ENCODE data around the gene NPAS2. TPM values are rescaled to one million over a fixed set of nuclear protein-coding genes. Genes with fewer than 3 reads are reported as not detected.
A peak's percentile ranks its signal among the peaks of the same experiment; 100 is the strongest.

NPAS2 gene
- total RNA-seq, 1 donor from 2014 or later: 39.4 TPM

DNA sequence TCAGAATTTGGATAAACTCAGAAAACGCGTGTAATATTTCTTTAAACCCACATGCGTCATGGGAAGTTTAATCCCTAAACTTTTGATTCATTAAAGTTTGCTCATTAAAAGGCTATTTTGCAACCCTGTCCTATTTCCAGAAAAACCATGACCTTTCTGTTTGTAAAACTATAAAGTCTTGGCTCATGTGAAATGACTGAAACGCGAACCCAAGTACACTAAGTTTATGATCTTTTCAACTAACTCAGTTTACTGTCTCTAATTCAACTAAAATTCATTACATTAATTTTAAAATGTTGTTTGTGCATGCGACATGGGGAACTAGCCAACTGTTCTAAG, 178.3 kb downstream of the NPAS2 start:
- Mint-ChIP-seq H3K4me3 (no peak overlapping the region), H3K4me1 (peaks cover 11% of the 10 kb centered on the region), H3K9me3 (peaks cover 6% of the 10 kb centered on the region), H3K27me3 (ENCODE audit: insufficient read depth, low read depth) (peaks cover 2% of the 10 kb centered on the region), H3K36me3 (peaks cover 7% of the 10 kb centered on the region), H3K27ac (no peak overlapping the region)
- Histone ChIP-seq H3K27ac (no peak overlapping the region), H3K9ac (no peak overlapping the region), H3K4me1 (no peaks in the 10 kb centered on the region), H3F3A (ENCODE audit: low read depth) (peaks cover 6% of the 10 kb centered on the region), H3K9me3 (ENCODE audit: low read depth) (no peaks in the 10 kb centered on the region), H2AFZ (replicated peaks) (no peak overlapping the region), H3K79me2 (ENCODE audit: low read depth) (peaks cover 12% of the 10 kb centered on the region), H3K36me3 (peaks cover 2% of the 10 kb centered on the region), H3K4me3 (no peak overlapping the region), H4K20me1 (ENCODE audit: low read depth) (peaks cover 7% of the 10 kb centered on the region), H3K4me2 (no peak overlapping the region), H3K27me3 (peaks cover 8% of the 10 kb centered on the region)
- no peak for DNase-seq (ENCODE audit: low spot score)
- TF ChIP-seq EZH2phosphoT487 (IDR thresholded peaks at IDR 0.05) (no peak), EZH2 (IDR thresholded peaks at IDR 0.05) (no peak)
- TF ChIP-seq, protein P1, sequence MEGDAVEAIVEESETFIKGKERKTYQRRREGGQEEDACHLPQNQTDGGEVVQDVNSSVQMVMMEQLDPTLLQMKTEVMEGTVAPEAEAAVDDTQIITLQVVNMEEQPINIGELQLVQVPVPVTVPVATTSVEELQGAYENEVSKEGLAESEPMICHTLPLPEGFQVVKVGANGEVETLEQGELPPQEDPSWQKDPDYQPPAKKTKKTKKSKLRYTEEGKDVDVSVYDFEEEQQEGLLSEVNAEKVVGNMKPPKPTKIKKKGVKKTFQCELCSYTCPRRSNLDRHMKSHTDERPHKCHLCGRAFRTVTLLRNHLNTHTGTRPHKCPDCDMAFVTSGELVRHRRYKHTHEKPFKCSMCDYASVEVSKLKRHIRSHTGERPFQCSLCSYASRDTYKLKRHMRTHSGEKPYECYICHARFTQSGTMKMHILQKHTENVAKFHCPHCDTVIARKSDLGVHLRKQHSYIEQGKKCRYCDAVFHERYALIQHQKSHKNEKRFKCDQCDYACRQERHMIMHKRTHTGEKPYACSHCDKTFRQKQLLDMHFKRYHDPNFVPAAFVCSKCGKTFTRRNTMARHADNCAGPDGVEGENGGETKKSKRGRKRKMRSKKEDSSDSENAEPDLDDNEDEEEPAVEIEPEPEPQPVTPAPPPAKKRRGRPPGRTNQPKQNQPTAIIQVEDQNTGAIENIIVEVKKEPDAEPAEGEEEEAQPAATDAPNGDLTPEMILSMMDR (IDR thresholded peaks at IDR 0.05): no peak

DNA sequence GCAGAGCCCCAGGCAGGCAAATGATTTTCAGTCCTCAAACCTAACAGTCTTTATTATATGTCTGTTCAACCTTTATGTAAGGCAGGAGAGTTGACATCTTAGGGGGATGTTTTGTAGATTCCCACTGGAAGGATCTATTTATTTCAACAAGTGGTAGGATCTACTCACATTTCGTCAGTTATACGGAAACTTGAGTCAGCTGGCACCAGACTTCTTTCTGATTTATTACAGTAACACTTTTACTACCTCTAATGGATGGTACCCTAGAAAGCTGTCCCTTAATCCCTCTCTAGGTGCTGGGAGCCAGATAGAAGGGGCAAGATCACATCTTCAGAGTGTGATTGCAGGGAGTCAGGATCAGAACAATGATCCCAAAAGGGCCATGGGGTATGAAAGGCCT, 180.1 kb downstream of the NPAS2 start:
- Histone ChIP-seq H3K9ac (no peak overlapping the region), H4K20me1 (ENCODE audit: low read depth) (peaks cover 25% of the 10 kb centered on the region), H3F3A (ENCODE audit: low read depth) (peaks cover 24% of the 10 kb centered on the region), H3K9me3 (ENCODE audit: low read depth) (no peaks in the 10 kb centered on the region), H2AFZ (replicated peaks) (no peak overlapping the region), H3K27ac (no peak overlapping the region), H3K79me2 (ENCODE audit: low read depth) (peaks cover 30% of the 10 kb centered on the region), H3K4me3 (no peak overlapping the region), H3K27me3 (peaks cover 8% of the 10 kb centered on the region), H3K4me1 (peaks cover 11% of the 10 kb centered on the region), H3K36me3 (peaks cover 18% of the 10 kb centered on the region), H3K4me2 (no peak overlapping the region)
- DNase-seq (ENCODE audit: low spot score): no peak
- peaks cover 27% of the 10 kb centered on the region for H3K4me1 Mint-ChIP-seq
- H3K9me3 Mint-ChIP-seq: peaks cover 6% of the 10 kb centered on the region
- peaks cover 4% of the 10 kb centered on the region for H3K27me3 Mint-ChIP-seq (ENCODE audit: insufficient read depth, low read depth)
- H3K4me3 Mint-ChIP-seq: no peak overlapping the region
- TF ChIP-seq EZH2 (IDR thresholded peaks at IDR 0.05) (no peak), EZH2phosphoT487 (IDR thresholded peaks at IDR 0.05) (no peak)
- TF ChIP-seq, protein P1 (IDR thresholded peaks at IDR 0.05): no peak
- peaks cover 24% of the 10 kb centered on the region for H3K36me3 Mint-ChIP-seq
- peak overlapping the region; percentile 53 for H3K27ac Mint-ChIP-seq

DNA sequence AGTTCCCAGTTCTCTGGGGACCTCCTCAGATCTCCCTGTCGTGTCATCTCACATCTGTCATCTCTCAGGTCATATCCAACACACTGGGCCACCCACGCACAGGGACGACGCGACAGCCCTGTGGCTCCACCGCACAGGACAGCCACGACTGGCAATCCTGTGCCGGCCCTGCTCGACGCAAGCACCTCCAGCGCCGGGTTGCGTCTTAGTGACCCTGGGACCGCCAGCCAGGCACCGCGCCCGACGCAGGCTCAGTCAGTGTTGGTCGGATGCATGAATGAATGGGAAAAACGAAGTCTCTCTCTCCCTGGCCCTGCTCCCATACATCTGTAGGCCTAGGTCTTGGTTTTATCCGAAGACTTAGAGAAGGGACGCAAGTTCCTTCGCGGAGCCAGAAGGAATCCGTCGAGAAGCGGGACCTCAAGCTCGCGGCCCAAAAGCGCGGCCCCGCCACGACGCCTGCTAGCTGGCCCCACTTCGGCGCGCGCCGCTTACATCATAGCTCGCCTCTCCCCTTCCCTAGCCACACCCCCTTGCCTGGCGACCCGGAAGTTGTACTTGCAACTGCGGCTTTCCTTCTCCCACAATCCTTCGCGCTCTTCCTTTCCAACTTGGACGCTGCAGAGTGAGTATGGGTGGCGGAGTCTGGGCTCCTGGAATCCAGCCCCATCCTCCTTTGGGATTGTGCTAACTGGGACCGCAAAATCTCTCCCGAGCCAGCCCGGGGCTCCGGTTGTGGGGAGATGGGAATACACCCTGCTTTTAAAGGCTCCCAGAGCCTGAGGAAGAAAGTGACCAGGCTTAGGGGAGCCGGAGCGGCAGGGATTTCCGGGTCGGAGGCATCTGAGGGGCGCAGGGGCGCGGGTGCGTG, 182.0 kb downstream of the NPAS2 start, which contains the start of gene RPL31:
RPL31 (plus strand) TSS at position 599 of the 871 bp plus-strand sequence. CDS start 413 bp downstream, outside the sequence.
- H3K4me3 Mint-ChIP-seq: peak within 1 kb of the TSS; percentile 96
- peaks cover 36% of the 10 kb centered on the region for H3K36me3 Mint-ChIP-seq
- TF ChIP-seq EZH2phosphoT487 (IDR thresholded peaks at IDR 0.05): peak; percentile 9
- TF ChIP-seq, protein P1 (IDR thresholded peaks at IDR 0.05): no peak
- TF ChIP-seq EZH2 (IDR thresholded peaks at IDR 0.05): no peak
- H3K27me3 Mint-ChIP-seq (ENCODE audit: insufficient read depth, low read depth): peaks cover 4% of the 10 kb centered on the region
- peak within 1 kb of the TSS; percentile 68 for H3K27ac Mint-ChIP-seq
- H3K4me1 ChIP-seq: peaks cover 11% of the 10 kb centered on the region
- peaks cover 42% of the 10 kb centered on the region for H4K20me1 ChIP-seq (ENCODE audit: low read depth)
- peak within 1 kb of the TSS; percentile 67 for H2AFZ ChIP-seq (replicated peaks)
- peak; percentile 97 for DNase-seq (ENCODE audit: low spot score)
- peaks cover 28% of the 10 kb centered on the region for H3K4me1 Mint-ChIP-seq
- H3F3A ChIP-seq (ENCODE audit: low read depth): peaks cover 43% of the 10 kb centered on the region
- peak within 1 kb of the TSS; percentile 81 for H3K4me3 ChIP-seq
- H3K27me3 ChIP-seq: peaks cover 8% of the 10 kb centered on the region
- H3K79me2 ChIP-seq (ENCODE audit: low read depth): peaks cover 46% of the 10 kb centered on the region
- H3K27ac ChIP-seq: peak within 1 kb of the TSS; percentile 69
- H3K9me3 ChIP-seq (ENCODE audit: low read depth): no peaks in the 10 kb centered on the region
- peak within 1 kb of the TSS; percentile 91 for H3K4me2 ChIP-seq
- H3K9ac ChIP-seq: peak within 1 kb of the TSS; percentile 95
- H3K9me3 Mint-ChIP-seq: peaks cover 6% of the 10 kb centered on the region
- peaks cover 36% of the 10 kb centered on the region for H3K36me3 ChIP-seq
